Stimulated activated CD8-positive, alpha-beta memory T cell treated with anti-CD3 and anti-CD28 coated beads, Interleukin-12 subunit alpha, Interleukin-12 subunit beta, amount 100 ng/mL, for 24 hours (primary cell): ENCODE data around the gene B3GNT5.
"Not testable (repeated sequence)": the region's sequence is repeated elsewhere in the genome, so short reads cannot be mapped to it uniquely, and the experiment has no call there.

ENCODE experiments used
- DNase-seq: peaks from one replicate; pipeline ENCODE4 v3.0.0-alpha.2; 2020; ENCODE audit errors: extremely low read depth

The B3GNT5 gene

GRCh38 chr3:183252973-183253527 lies at the start of gene B3GNT5:
Gene B3GNT5 (plus strand): TSS chr3:183253253. CDS start chr3:183269799, 16,546 bp downstream.
- no peak for DNase-seq

GRCh38 chr3:183203670-183204069 lies 49.4 kb upstream of the B3GNT5 start:
- DNase-seq: no peak

- no peak for DNase-seq
Measured at GRCh38 chr3:183208260-183208659, 44.8 kb upstream of the B3GNT5 start.

- DNase-seq: no peak
Measured at GRCh38 chr3:183208800-183209199, 44.3 kb upstream of the B3GNT5 start.

GRCh38 chr3:183210341-183210740 lies 42.7 kb upstream of the B3GNT5 start:
- no peak for DNase-seq

- no peak for DNase-seq
Measured at GRCh38 chr3:183210862-183211341, 42.2 kb upstream of the B3GNT5 start.

GRCh38 chr3:183211352-183211751 lies 41.7 kb upstream of the B3GNT5 start:
- DNase-seq: no peak

GRCh38 chr3:183212096-183212495 lies 41.0 kb upstream of the B3GNT5 start:
- DNase-seq: no peak

- no peak for DNase-seq
Measured at GRCh38 chr3:183212565-183212964, 40.5 kb upstream of the B3GNT5 start.

- no peak for DNase-seq
Measured at GRCh38 chr3:183213415-183214276, 39.4 kb upstream of the B3GNT5 start.

- no peak for DNase-seq
Measured at GRCh38 chr3:183214277-183214612, 38.8 kb upstream of the B3GNT5 start.

GRCh38 chr3:183215591-183216202 lies 37.4 kb upstream of the B3GNT5 start:
- no peak for DNase-seq

- no peak for DNase-seq
Measured at GRCh38 chr3:183217548-183218332, 35.3 kb upstream of the B3GNT5 start.

GRCh38 chr3:183218826-183219225 lies 34.2 kb upstream of the B3GNT5 start:
- no peak for DNase-seq

- DNase-seq: no peak
Measured at GRCh38 chr3:183220828-183221227, 32.2 kb upstream of the B3GNT5 start.

GRCh38 chr3:183222631-183223235 lies 30.3 kb upstream of the B3GNT5 start:
- no peak for DNase-seq

- no peak for DNase-seq
Measured at GRCh38 chr3:183224180-183224970, 28.7 kb upstream of the B3GNT5 start.

- no peak for DNase-seq
Measured at GRCh38 chr3:183226333-183226890, 26.6 kb upstream of the B3GNT5 start.

- no peak for DNase-seq
Measured at GRCh38 chr3:183227586-183227985, 25.5 kb upstream of the B3GNT5 start.

- DNase-seq: no peak
Measured at GRCh38 chr3:183229178-183229577, 23.9 kb upstream of the B3GNT5 start.

GRCh38 chr3:183230251-183230650 lies 22.8 kb upstream of the B3GNT5 start:
- not testable (repeated sequence) for DNase-seq
